ENCODE results near the gene SLC52A3. TPM values are rescaled to one million over a fixed set of nuclear protein-coding genes. Genes with fewer than 3 reads are reported as not detected.
"Not testable (repeated sequence)": the region's sequence is repeated elsewhere in the genome, so short reads cannot be mapped to it uniquely, and the experiment has no call there.

Gene SLC52A3
- total and polyA plus RNA-seq, 2 experiments from 2014 or later = 0.12 TPM; not detected in 1

GRCh38 chr20:805713-806112, 37.4 kb upstream of the SLC52A3 start:
- Histone ChIP-seq H3K4me1 (ENCODE audit: low read depth) (no peaks in the 10 kb centered on the region), H3K27ac (no peak overlapping the region), H3K36me3 (no peaks in the 10 kb centered on the region), H3K9me3 (ENCODE audit: low read depth) (no peaks in the 10 kb centered on the region), H3K27me3 (no peaks in the 10 kb centered on the region), H3K4me3 (no peak overlapping the region)
- no peak for DNase-seq (ENCODE audit: low read depth in 1 of 2, low spot score in 1 of 2)
- TF ChIP-seq, protein P1, sequence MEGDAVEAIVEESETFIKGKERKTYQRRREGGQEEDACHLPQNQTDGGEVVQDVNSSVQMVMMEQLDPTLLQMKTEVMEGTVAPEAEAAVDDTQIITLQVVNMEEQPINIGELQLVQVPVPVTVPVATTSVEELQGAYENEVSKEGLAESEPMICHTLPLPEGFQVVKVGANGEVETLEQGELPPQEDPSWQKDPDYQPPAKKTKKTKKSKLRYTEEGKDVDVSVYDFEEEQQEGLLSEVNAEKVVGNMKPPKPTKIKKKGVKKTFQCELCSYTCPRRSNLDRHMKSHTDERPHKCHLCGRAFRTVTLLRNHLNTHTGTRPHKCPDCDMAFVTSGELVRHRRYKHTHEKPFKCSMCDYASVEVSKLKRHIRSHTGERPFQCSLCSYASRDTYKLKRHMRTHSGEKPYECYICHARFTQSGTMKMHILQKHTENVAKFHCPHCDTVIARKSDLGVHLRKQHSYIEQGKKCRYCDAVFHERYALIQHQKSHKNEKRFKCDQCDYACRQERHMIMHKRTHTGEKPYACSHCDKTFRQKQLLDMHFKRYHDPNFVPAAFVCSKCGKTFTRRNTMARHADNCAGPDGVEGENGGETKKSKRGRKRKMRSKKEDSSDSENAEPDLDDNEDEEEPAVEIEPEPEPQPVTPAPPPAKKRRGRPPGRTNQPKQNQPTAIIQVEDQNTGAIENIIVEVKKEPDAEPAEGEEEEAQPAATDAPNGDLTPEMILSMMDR (IDR thresholded peaks at IDR 0.05; ENCODE audit: low read depth, low read length) = no peak

- Histone ChIP-seq H3K36me3 (no peaks in the 10 kb centered on the region), H3K4me3 (no peak overlapping the region), H3K9me3 (ENCODE audit: low read depth) (no peaks in the 10 kb centered on the region), H3K4me1 (ENCODE audit: low read depth) (no peaks in the 10 kb centered on the region), H3K27me3 (no peaks in the 10 kb centered on the region), H3K27ac (no peak overlapping the region)
- TF ChIP-seq, protein P1 (IDR thresholded peaks at IDR 0.05; ENCODE audit: low read depth, low read length) = no peak
- no peak for DNase-seq (ENCODE audit: low read depth in 1 of 2, low spot score in 1 of 2)
These were observed 33.4 kb upstream of the SLC52A3 start for GRCh38 chr20:801678-802077.

GRCh38 chr20:800026-800425, 31.7 kb upstream of the SLC52A3 start:
- not testable (repeated sequence) for H3K27ac ChIP-seq; H3K4me1 ChIP-seq (ENCODE audit: low read depth); H3K4me3 ChIP-seq; H3K27me3 ChIP-seq; H3K9me3 ChIP-seq (ENCODE audit: low read depth); H3K36me3 ChIP-seq; DNase-seq (ENCODE audit: low read depth in 1 of 2, low spot score in 1 of 2)

DNA sequence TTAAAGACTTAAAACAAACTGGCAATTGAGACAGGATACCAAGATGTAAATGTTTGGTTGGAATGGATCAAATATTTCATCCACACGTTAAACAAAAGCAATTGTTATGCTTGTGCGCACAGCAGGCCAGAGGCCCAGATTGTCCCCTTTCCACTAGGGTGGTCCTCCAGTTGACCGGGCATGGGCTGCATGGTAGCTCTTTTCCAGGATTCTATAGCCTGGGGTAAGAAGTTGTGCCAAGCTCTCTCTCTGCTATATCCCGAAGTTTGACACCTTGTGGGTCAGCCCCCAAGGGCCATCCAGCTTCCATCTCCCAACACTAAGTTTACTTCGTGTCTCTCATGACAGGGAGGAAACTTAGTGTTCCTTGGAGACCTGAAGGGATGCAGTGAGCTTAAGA, 30.4 kb upstream of the SLC52A3 start:
- H3K4me1 ChIP-seq (ENCODE audit: low read depth); H3K27ac ChIP-seq; H3K9me3 ChIP-seq (ENCODE audit: low read depth); DNase-seq (ENCODE audit: low read depth in 1 of 2, low spot score in 1 of 2); H3K36me3 ChIP-seq; H3K4me3 ChIP-seq; H3K27me3 ChIP-seq: not testable (repeated sequence)

DNA sequence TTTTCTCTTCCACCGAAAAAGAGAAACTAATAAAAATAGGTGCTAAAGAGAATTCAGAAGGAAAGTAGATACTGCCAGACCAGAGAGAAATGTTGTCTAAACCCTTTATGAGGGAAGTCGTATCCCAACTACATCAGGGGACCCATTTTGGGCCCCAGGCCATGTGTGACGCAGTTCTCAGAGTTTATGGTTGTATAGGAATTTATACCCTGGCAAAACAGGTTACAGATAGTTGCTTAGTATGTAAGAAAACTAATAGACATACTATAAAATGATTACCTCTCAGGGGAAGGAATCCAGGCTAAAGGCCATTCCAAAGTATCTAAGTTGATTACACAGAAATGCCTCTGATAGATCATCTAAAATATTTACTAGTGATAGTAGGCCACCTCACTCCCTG, 28.6 kb upstream of the SLC52A3 start:
- no peaks in the 10 kb centered on the region for H3K36me3 ChIP-seq
- H3K27ac ChIP-seq = no peak overlapping the region
- no peaks in the 10 kb centered on the region for H3K27me3 ChIP-seq
- H3K4me1 ChIP-seq (ENCODE audit: low read depth) = no peaks in the 10 kb centered on the region
- H3K4me3 ChIP-seq = no peak overlapping the region
- DNase-seq (ENCODE audit: low read depth in 1 of 2, low spot score in 1 of 2) = no peak
- no peaks in the 10 kb centered on the region for H3K9me3 ChIP-seq (ENCODE audit: low read depth)
- TF ChIP-seq, protein P1 (IDR thresholded peaks at IDR 0.05; ENCODE audit: low read depth, low read length) = no peak

DNA sequence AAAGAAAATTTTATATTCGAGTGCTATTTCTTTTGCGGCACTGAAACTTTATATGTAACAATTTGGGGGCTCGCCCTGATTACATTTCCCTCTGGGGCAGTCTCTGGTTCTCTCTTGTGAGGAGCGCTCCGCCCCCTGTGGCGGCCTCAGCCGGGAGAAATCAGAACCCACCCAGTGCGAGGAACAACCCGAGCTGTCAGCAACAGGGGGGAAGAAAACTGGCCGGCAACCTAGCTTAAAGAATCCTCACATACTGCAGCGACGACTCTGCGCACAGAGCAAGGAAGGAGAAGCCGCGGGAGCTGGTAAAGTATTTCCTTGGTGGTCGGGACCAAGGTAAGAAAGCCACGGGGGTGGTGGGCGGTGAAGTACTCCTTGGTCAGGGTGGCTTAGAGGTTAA, 23.9 kb upstream of the SLC52A3 start:
- Histone ChIP-seq H3K9me3 (ENCODE audit: low read depth) (no peaks in the 10 kb centered on the region), H3K36me3 (no peaks in the 10 kb centered on the region), H3K4me3 (no peak overlapping the region), H3K27me3 (no peaks in the 10 kb centered on the region), H3K4me1 (ENCODE audit: low read depth) (no peaks in the 10 kb centered on the region), H3K27ac (no peak overlapping the region)
- no peak for DNase-seq (ENCODE audit: low read depth in 1 of 2, low spot score in 1 of 2)
- TF ChIP-seq, protein P1 (IDR thresholded peaks at IDR 0.05; ENCODE audit: low read depth, low read length) = no peak

DNA sequence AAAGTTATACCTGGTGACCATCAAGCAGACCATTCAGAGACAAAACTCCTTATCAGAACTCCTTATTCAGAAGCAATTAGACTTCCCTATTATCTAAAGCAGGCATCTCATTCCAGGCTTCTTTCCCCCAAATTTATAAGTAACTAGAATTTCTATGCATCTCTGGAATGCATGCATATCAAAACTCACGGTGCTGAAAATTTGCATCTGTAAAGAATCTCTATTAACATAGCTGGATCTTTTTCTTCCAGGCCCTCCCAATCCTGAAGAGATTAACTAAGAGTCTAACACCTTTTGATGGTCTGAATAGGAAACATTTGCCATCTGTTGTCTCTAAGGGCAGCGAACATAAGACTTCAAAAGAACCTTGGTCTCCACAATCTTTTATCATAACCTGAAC, 22.8 kb upstream of the SLC52A3 start:
- Histone ChIP-seq H3K27ac (no peak overlapping the region), H3K9me3 (ENCODE audit: low read depth) (no peaks in the 10 kb centered on the region), H3K4me1 (ENCODE audit: low read depth) (no peaks in the 10 kb centered on the region), H3K36me3 (no peaks in the 10 kb centered on the region), H3K27me3 (no peaks in the 10 kb centered on the region), H3K4me3 (no peak overlapping the region)
- TF ChIP-seq, protein P1 (IDR thresholded peaks at IDR 0.05; ENCODE audit: low read depth, low read length) = no peak
- no peak for DNase-seq (ENCODE audit: low read depth in 1 of 2, low spot score in 1 of 2)

All from cardiac muscle cell (in vitro differentiated cells and primary cell).